Measurements from ENCODE around the gene ATP8A1. TPM values are rescaled to one million over a fixed set of nuclear protein-coding genes. Genes with fewer than 3 reads are reported as not detected.
"Not testable (repeated sequence)": the region's sequence is repeated elsewhere in the genome, so short reads cannot be mapped to it uniquely, and the experiment has no call there.

The ATP8A1 gene
- total RNA-seq, 1 experiment from 2014 or later: 0.80 TPM

DNA sequence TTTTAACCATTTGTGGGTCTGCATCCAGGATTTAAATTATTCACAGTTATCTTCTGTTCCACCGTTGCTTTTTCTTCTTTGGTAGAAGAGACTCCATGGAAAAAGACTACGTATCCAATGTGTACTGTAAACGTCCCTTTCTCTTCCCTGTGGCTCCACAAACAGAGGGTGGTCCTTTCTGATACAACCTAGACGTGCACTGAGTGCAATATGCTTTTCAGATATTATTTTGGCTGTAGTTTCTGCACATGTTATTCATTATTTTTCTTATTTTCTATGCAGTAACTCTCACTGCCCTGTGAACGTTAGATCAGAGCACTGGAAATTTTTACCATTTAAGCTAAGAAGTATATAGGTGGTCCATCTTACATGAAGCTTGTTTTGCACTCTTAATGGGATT lies 186.9 kb downstream of the ATP8A1 start:
- POLR2A ChIA-PET: no interaction called here
- CTCF ChIA-PET: no interaction called here
- DNase-seq (ENCODE audit: low read depth, low spot score): no peak
- no peak overlapping the region for H3K27ac ChIP-seq (ENCODE audit: low read length)
- ATAC-seq: no peak
- no peaks in the 10 kb centered on the region for H3K9me3 ChIP-seq (ENCODE audit: control insufficient read depth, insufficient read depth, low read depth, low read length)
- in situ Hi-C loops (cut with HindIII; ENCODE audit: low pct_unique_long_range_greater_than_20kb, low sequenced_read_pairs): no loop called here
- TF ChIP-seq TCF7L2 (IDR thresholded peaks at IDR 0.05; ENCODE audit: low read depth, low read length) (no peak), SIN3A (IDR thresholded peaks at IDR 0.05; ENCODE audit: borderline replicate concordance, insufficient read depth, low read depth, low read length) (no peak), POLR2AphosphoS5 (IDR thresholded peaks at IDR 0.05; ENCODE audit: low read depth, low read length) (no peak)
- TF ChIP-seq, protein P1, sequence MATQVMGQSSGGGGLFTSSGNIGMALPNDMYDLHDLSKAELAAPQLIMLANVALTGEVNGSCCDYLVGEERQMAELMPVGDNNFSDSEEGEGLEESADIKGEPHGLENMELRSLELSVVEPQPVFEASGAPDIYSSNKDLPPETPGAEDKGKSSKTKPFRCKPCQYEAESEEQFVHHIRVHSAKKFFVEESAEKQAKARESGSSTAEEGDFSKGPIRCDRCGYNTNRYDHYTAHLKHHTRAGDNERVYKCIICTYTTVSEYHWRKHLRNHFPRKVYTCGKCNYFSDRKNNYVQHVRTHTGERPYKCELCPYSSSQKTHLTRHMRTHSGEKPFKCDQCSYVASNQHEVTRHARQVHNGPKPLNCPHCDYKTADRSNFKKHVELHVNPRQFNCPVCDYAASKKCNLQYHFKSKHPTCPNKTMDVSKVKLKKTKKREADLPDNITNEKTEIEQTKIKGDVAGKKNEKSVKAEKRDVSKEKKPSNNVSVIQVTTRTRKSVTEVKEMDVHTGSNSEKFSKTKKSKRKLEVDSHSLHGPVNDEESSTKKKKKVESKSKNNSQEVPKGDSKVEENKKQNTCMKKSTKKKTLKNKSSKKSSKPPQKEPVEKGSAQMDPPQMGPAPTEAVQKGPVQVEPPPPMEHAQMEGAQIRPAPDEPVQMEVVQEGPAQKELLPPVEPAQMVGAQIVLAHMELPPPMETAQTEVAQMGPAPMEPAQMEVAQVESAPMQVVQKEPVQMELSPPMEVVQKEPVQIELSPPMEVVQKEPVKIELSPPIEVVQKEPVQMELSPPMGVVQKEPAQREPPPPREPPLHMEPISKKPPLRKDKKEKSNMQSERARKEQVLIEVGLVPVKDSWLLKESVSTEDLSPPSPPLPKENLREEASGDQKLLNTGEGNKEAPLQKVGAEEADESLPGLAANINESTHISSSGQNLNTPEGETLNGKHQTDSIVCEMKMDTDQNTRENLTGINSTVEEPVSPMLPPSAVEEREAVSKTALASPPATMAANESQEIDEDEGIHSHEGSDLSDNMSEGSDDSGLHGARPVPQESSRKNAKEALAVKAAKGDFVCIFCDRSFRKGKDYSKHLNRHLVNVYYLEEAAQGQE (IDR thresholded peaks at IDR 0.05; ENCODE audit: insufficient read depth in 1 of 2, low read depth in 2 of 2, low read length in 1 of 2): no peak
- TF ChIP-seq, protein P2, sequence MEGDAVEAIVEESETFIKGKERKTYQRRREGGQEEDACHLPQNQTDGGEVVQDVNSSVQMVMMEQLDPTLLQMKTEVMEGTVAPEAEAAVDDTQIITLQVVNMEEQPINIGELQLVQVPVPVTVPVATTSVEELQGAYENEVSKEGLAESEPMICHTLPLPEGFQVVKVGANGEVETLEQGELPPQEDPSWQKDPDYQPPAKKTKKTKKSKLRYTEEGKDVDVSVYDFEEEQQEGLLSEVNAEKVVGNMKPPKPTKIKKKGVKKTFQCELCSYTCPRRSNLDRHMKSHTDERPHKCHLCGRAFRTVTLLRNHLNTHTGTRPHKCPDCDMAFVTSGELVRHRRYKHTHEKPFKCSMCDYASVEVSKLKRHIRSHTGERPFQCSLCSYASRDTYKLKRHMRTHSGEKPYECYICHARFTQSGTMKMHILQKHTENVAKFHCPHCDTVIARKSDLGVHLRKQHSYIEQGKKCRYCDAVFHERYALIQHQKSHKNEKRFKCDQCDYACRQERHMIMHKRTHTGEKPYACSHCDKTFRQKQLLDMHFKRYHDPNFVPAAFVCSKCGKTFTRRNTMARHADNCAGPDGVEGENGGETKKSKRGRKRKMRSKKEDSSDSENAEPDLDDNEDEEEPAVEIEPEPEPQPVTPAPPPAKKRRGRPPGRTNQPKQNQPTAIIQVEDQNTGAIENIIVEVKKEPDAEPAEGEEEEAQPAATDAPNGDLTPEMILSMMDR (IDR thresholded peaks at IDR 0.05): no peak
- no peak overlapping the region for H3K4me3 ChIP-seq (ENCODE audit: low read depth in 2 of 2, low read length in 2 of 2)
- intact Hi-C loops (cut with micrococcal nuclease; ENCODE audit: unreplicated experiment): no loop called here
- no TSS peak for BruUV-seq (replicated peaks)
- H3K36me3 ChIP-seq (ENCODE audit: control insufficient read depth, insufficient read depth, low read length): no peaks in the 10 kb centered on the region
- no peaks in the 10 kb centered on the region for H3K4me1 ChIP-seq (ENCODE audit: control insufficient read depth, insufficient read depth, low read length)
- H3K27me3 ChIP-seq (ENCODE audit: control insufficient read depth, insufficient read depth, low read length): no peaks in the 10 kb centered on the region

DNA sequence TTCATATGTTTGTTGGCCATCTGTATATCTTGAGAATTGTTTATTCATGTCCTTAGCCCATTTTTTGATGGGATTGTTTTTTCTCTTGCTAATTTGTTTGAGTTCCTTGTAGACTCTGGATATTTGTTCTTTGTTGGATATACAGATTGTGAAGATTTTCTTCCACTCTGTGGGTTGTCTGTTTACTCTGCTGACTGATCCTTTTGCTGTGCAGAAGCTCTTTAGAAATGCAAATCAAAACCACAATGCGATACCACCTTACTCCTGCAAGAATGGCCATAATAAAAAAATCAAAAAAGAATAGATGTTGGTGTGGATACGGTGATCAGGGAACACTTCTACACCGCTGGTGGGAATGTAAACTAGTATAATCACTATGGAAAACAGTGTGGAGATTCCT lies 189.1 kb downstream of the ATP8A1 start:
- H3K27me3 ChIP-seq (ENCODE audit: control insufficient read depth, insufficient read depth, low read length); H3K4me1 ChIP-seq (ENCODE audit: control insufficient read depth, insufficient read depth, low read length); H3K4me3 ChIP-seq (ENCODE audit: low read depth in 2 of 2, low read length in 2 of 2); in situ Hi-C loops (cut with HindIII; ENCODE audit: low pct_unique_long_range_greater_than_20kb, low sequenced_read_pairs); ATAC-seq; intact Hi-C loops (cut with micrococcal nuclease; ENCODE audit: unreplicated experiment); H3K9me3 ChIP-seq (ENCODE audit: control insufficient read depth, insufficient read depth, low read depth, low read length); CTCF ChIA-PET; BruUV-seq (replicated peaks); POLR2A ChIA-PET; H3K36me3 ChIP-seq (ENCODE audit: control insufficient read depth, insufficient read depth, low read length); DNase-seq (ENCODE audit: low read depth, low spot score); H3K27ac ChIP-seq (ENCODE audit: low read length): not testable (repeated sequence)

DNA sequence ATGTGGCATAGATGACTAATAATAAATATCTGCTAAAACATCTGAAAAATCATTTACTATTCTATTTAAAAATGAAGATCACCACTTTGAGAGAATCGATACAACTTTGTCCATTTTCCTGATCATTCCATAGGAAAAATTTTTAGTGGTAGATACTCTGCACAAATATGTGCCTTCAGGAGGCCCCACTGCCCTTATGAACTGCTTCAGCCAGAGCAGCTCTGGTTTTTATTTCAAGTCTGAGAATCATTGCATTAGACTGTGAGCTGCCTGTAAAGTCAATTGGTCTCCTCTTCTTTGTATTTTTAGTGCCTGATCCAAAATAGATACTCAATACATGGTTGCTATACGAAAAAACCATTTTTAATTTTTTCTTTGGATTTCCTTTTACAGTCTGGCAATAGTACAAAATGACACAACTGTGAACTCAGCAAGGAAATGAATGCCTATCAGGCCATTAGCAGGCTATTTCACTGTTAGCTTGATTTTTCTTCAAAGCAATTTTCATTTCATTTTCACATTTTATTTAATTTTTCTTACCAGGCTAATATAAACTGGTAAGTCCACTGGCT lies 190.5 kb downstream of the ATP8A1 start:
- H3K36me3 ChIP-seq (ENCODE audit: control insufficient read depth, insufficient read depth, low read length): no peaks in the 10 kb centered on the region
- CTCF ChIA-PET: no interaction called here
- intact Hi-C loops (cut with micrococcal nuclease; ENCODE audit: unreplicated experiment) (no loop called here), in situ Hi-C loops (cut with HindIII; ENCODE audit: low pct_unique_long_range_greater_than_20kb, low sequenced_read_pairs) (no loop called here)
- no peak overlapping the region for H3K27ac ChIP-seq (ENCODE audit: low read length)
- TF ChIP-seq, protein P1 (IDR thresholded peaks at IDR 0.05; ENCODE audit: insufficient read depth in 1 of 2, low read depth in 2 of 2, low read length in 1 of 2): no peak
- TF ChIP-seq POLR2AphosphoS5 (IDR thresholded peaks at IDR 0.05; ENCODE audit: low read depth, low read length) (no peak), SIN3A (IDR thresholded peaks at IDR 0.05; ENCODE audit: borderline replicate concordance, insufficient read depth, low read depth, low read length) (no peak), TCF7L2 (IDR thresholded peaks at IDR 0.05; ENCODE audit: low read depth, low read length) (no peak)
- TF ChIP-seq, protein P2 (IDR thresholded peaks at IDR 0.05): no peak
- H3K9me3 ChIP-seq (ENCODE audit: control insufficient read depth, insufficient read depth, low read depth, low read length): no peaks in the 10 kb centered on the region
- ATAC-seq (no peak), DNase-seq (ENCODE audit: low read depth, low spot score) (no peak)
- no peaks in the 10 kb centered on the region for H3K27me3 ChIP-seq (ENCODE audit: control insufficient read depth, insufficient read depth, low read length)
- H3K4me3 ChIP-seq (ENCODE audit: low read depth in 2 of 2, low read length in 2 of 2): no peak overlapping the region
- BruUV-seq (replicated peaks): no TSS peak
- no peaks in the 10 kb centered on the region for H3K4me1 ChIP-seq (ENCODE audit: control insufficient read depth, insufficient read depth, low read length)
- POLR2A ChIA-PET: no interaction called here
